ENCODE measurements around the gene CFB.

Gene CFB

GRCh38 chr6:31943742-31944141 lies 2.2 kb upstream of the CFB start:
- H3K4me1 ChIP-seq (ENCODE audit: control insufficient read depth, insufficient read depth, low read length) = peaks cover 6% of the 10 kb centered on the region
- no peak overlapping the region for H3K4me3 ChIP-seq (ENCODE audit: low read depth, low read length)
- H3K9me3 ChIP-seq (ENCODE audit: control insufficient read depth, insufficient read depth, low read length) = no peaks in the 10 kb centered on the region
- no peak overlapping the region for H3K9ac ChIP-seq (ENCODE audit: low read depth, low read length)
- H3K36me3 ChIP-seq (ENCODE audit: control insufficient read depth, insufficient read depth, low read length) = no peaks in the 10 kb centered on the region
- H3K27me3 ChIP-seq (ENCODE audit: control insufficient read depth, insufficient read depth, low read length) = peaks cover 3% of the 10 kb centered on the region

- no peaks in the 10 kb centered on the region for H3K9me3 ChIP-seq (ENCODE audit: control insufficient read depth, insufficient read depth, low read length)
- H3K4me3 ChIP-seq (ENCODE audit: low read depth, low read length) = no peak overlapping the region
- H3K36me3 ChIP-seq (ENCODE audit: control insufficient read depth, insufficient read depth, low read length) = no peaks in the 10 kb centered on the region
- H3K9ac ChIP-seq (ENCODE audit: low read depth, low read length) = no peak overlapping the region
- peaks cover 5% of the 10 kb centered on the region for H3K4me1 ChIP-seq (ENCODE audit: control insufficient read depth, insufficient read depth, low read length)
- H3K27me3 ChIP-seq (ENCODE audit: control insufficient read depth, insufficient read depth, low read length) = peaks cover 3% of the 10 kb centered on the region
These were observed 765 bp upstream of the CFB start for GRCh38 chr6:31945154-31945506.

DNA sequence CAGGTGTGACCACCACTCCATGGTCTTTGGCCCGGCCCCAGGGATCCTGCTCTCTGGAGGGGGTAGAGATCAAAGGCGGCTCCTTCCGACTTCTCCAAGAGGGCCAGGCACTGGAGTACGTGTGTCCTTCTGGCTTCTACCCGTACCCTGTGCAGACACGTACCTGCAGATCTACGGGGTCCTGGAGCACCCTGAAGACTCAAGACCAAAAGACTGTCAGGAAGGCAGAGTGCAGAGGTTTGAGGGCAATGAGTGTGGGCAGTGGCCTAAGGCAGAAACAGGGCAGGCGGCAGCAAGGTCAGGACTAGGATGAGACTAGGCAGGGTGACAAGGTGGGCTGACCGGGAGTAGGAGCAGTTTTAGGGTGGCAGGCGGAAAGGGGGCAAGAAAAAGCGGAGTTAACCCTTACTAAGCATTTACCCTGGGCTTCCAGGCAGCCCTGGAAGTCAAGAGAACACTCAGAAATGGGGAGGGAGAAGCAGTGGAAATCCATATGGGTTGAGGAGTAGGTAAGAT lies 533 bp downstream of the CFB start:
- Histone ChIP-seq H3K4me1 (ENCODE audit: control insufficient read depth, insufficient read depth, low read length) (peaks cover 2% of the 10 kb centered on the region), H3K9ac (ENCODE audit: low read depth, low read length) (no peak overlapping the region)

GRCh38 chr6:31947070-31947675 lies 1.3 kb downstream of the CFB start:
- peaks cover 3% of the 10 kb centered on the region for H3K27me3 ChIP-seq (ENCODE audit: control insufficient read depth, insufficient read depth, low read length)
- H3K36me3 ChIP-seq (ENCODE audit: control insufficient read depth, insufficient read depth, low read length) = peaks cover 11% of the 10 kb centered on the region
- no peak overlapping the region for H3K9ac ChIP-seq (ENCODE audit: low read depth, low read length)
- H3K4me3 ChIP-seq (ENCODE audit: low read depth, low read length) = no peak overlapping the region
- no peaks in the 10 kb centered on the region for H3K9me3 ChIP-seq (ENCODE audit: control insufficient read depth, insufficient read depth, low read length)
- peaks cover 2% of the 10 kb centered on the region for H3K4me1 ChIP-seq (ENCODE audit: control insufficient read depth, insufficient read depth, low read length)

More for the DNA sequence above, 533 bp downstream of the CFB start:
- H3K27me3 ChIP-seq (ENCODE audit: control insufficient read depth, insufficient read depth, low read length) = peaks cover 3% of the 10 kb centered on the region
- peaks cover 4% of the 10 kb centered on the region for H3K36me3 ChIP-seq (ENCODE audit: control insufficient read depth, insufficient read depth, low read length)
- H3K4me3 ChIP-seq (ENCODE audit: low read depth, low read length) = no peak overlapping the region
- no peaks in the 10 kb centered on the region for H3K9me3 ChIP-seq (ENCODE audit: control insufficient read depth, insufficient read depth, low read length)

- Histone ChIP-seq H3K9ac (ENCODE audit: low read depth, low read length) (no peak overlapping the region), H3K9me3 (ENCODE audit: control insufficient read depth, insufficient read depth, low read length) (no peaks in the 10 kb centered on the region), H3K4me3 (ENCODE audit: low read depth, low read length) (no peak overlapping the region), H3K27me3 (ENCODE audit: control insufficient read depth, insufficient read depth, low read length) (peaks cover 3% of the 10 kb centered on the region), H3K36me3 (ENCODE audit: control insufficient read depth, insufficient read depth, low read length) (peaks cover 15% of the 10 kb centered on the region), H3K4me1 (ENCODE audit: control insufficient read depth, insufficient read depth, low read length) (peaks cover 2% of the 10 kb centered on the region)
These were observed 2.0 kb downstream of the CFB start for GRCh38 chr6:31947864-31948263.

DNA sequence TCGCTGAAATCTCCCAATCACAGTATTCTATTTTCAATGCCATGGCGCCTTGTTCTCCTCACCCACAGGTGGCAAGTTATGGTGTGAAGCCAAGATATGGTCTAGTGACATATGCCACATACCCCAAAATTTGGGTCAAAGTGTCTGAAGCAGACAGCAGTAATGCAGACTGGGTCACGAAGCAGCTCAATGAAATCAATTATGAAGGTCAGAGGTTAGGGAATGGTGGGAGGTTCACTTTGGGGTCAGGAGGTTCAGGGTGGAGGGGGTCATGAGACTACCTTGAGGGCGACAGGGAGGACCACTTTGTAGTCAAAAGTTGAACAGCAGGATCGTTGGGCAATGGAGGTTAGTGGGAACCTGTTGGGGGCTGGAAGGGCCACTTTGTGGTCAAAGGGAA lies 2.4 kb downstream of the CFB start:
- Histone ChIP-seq H3K36me3 (ENCODE audit: control insufficient read depth, insufficient read depth, low read length) (peaks cover 19% of the 10 kb centered on the region), H3K27me3 (ENCODE audit: control insufficient read depth, insufficient read depth, low read length) (peaks cover 3% of the 10 kb centered on the region), H3K9ac (ENCODE audit: low read depth, low read length) (no peak overlapping the region), H3K4me1 (ENCODE audit: control insufficient read depth, insufficient read depth, low read length) (peaks cover 2% of the 10 kb centered on the region), H3K9me3 (ENCODE audit: control insufficient read depth, insufficient read depth, low read length) (no peaks in the 10 kb centered on the region), H3K4me3 (ENCODE audit: low read depth, low read length) (no peak overlapping the region)

DNA sequence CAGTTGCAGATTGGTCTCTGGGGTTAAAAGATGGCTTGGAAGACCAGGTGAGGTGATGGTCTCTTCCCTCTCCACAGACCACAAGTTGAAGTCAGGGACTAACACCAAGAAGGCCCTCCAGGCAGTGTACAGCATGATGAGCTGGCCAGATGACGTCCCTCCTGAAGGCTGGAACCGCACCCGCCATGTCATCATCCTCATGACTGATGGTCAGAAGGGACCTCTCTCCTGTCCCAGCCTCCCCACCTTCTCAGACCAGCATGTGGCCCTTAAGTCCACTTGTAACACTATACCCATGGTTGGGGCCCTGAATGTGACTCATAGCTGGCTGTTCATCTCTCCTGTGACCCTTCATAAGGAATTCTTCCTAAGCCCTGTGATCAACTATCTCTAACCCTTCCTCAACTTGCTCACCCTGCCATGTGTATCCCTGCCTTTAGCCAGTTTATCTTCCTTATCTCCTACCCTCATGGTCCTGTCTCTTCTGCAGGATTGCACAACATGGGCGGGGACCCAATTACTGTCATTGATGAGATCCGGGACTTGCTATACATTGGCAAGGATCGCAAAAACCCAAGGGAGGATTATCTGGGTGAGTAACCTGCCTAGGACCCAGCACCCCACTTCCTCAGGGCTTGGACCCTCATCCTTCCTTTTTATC lies 3.0 kb downstream of the CFB start:
- H3K4me3 ChIP-seq (ENCODE audit: low read depth, low read length) = no peak overlapping the region
- H3K27me3 ChIP-seq (ENCODE audit: control insufficient read depth, insufficient read depth, low read length) = peaks cover 3% of the 10 kb centered on the region
- peaks cover 25% of the 10 kb centered on the region for H3K36me3 ChIP-seq (ENCODE audit: control insufficient read depth, insufficient read depth, low read length)
- no peak overlapping the region for H3K9ac ChIP-seq (ENCODE audit: low read depth, low read length)
- peaks cover 2% of the 10 kb centered on the region for H3K4me1 ChIP-seq (ENCODE audit: control insufficient read depth, insufficient read depth, low read length)
- H3K9me3 ChIP-seq (ENCODE audit: control insufficient read depth, insufficient read depth, low read length) = no peaks in the 10 kb centered on the region

GRCh38 chr6:31949926-31950548 lies 4.1 kb downstream of the CFB start:
- no peaks in the 10 kb centered on the region for H3K9me3 ChIP-seq (ENCODE audit: control insufficient read depth, insufficient read depth, low read length)
- H3K4me1 ChIP-seq (ENCODE audit: control insufficient read depth, insufficient read depth, low read length) = peaks cover 2% of the 10 kb centered on the region
- H3K27me3 ChIP-seq (ENCODE audit: control insufficient read depth, insufficient read depth, low read length) = no peaks in the 10 kb centered on the region
- H3K4me3 ChIP-seq (ENCODE audit: low read depth, low read length) = no peak overlapping the region
- H3K36me3 ChIP-seq (ENCODE audit: control insufficient read depth, insufficient read depth, low read length) = peaks cover 36% of the 10 kb centered on the region
- H3K9ac ChIP-seq (ENCODE audit: low read depth, low read length) = no peak overlapping the region

DNA sequence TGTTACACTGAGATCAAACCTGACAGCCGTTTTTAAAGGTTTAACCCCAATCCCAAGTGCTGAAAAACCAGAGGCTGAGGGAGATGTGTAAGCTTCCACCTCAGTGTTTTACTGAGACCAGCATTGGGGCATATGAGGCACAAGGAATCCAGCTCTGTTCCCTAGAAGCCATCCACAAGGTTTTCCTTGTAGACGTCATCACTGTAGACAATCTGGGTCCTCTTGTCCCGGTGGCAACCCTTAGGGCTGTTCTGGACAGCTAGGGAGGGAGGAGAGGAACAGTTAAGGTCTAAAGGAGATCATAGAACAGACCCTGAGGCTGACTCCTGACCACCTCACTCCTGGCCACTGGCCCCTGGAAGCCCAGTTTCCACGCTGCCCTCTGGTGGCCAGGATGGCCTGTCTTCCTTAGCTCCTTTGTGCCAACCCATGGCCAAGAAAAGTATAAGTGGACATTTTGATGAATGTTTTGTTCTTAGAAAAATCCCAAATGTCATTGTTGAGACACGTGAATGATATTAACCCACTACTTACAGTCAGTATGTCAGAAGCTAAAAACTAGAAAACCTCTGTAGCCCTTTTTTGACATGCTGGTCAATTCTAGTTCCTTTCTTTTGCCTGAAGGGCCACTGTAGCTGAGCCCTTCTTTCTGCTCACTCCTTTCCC lies 6.4 kb downstream of the CFB start:
- H3K4me1 ChIP-seq (ENCODE audit: control insufficient read depth, insufficient read depth, low read length) = no peaks in the 10 kb centered on the region
- peaks cover 43% of the 10 kb centered on the region for H3K36me3 ChIP-seq (ENCODE audit: control insufficient read depth, insufficient read depth, low read length)
- H3K9ac ChIP-seq (ENCODE audit: low read depth, low read length) = no peak overlapping the region
- H3K4me3 ChIP-seq (ENCODE audit: low read depth, low read length) = no peak overlapping the region
- no peaks in the 10 kb centered on the region for H3K27me3 ChIP-seq (ENCODE audit: control insufficient read depth, insufficient read depth, low read length)
- no peaks in the 10 kb centered on the region for H3K9me3 ChIP-seq (ENCODE audit: control insufficient read depth, insufficient read depth, low read length)

- H3K27me3 ChIP-seq (ENCODE audit: control insufficient read depth, insufficient read depth, low read length) = no peaks in the 10 kb centered on the region
- H3K9me3 ChIP-seq (ENCODE audit: control insufficient read depth, insufficient read depth, low read length) = no peaks in the 10 kb centered on the region
- peaks cover 43% of the 10 kb centered on the region for H3K36me3 ChIP-seq (ENCODE audit: control insufficient read depth, insufficient read depth, low read length)
- H3K9ac ChIP-seq (ENCODE audit: low read depth, low read length) = no peak overlapping the region
- H3K4me3 ChIP-seq (ENCODE audit: low read depth, low read length) = no peak overlapping the region
- H3K4me1 ChIP-seq (ENCODE audit: control insufficient read depth, insufficient read depth, low read length) = no peaks in the 10 kb centered on the region
These were observed 7.0 kb downstream of the CFB start for GRCh38 chr6:31952890-31953289.

DNA sequence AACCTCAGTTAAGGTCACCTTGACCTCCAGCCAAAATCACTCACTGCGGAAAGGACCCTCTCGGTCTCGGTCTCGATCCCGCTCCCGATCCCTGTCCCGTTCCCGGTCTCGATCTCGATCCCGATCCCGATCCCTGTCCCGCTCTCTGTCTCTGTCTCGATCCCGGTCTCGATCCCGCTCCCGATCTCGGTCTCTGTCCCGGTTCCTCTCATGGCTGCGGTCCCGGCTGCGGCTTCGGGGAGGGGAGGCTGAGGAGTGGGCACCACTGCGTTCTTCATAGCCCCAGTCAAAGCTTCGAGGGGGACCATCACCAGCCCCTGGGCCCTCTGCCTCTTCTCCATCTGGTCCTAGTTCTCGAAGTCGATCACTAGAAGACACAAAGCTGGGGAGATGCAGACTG lies 8.6 kb downstream of the CFB start:
- H3K9ac ChIP-seq (ENCODE audit: low read depth, low read length) = no peak overlapping the region
- no peaks in the 10 kb centered on the region for H3K9me3 ChIP-seq (ENCODE audit: control insufficient read depth, insufficient read depth, low read length)
- no peaks in the 10 kb centered on the region for H3K27me3 ChIP-seq (ENCODE audit: control insufficient read depth, insufficient read depth, low read length)
- H3K36me3 ChIP-seq (ENCODE audit: control insufficient read depth, insufficient read depth, low read length) = peaks cover 43% of the 10 kb centered on the region
- H3K4me1 ChIP-seq (ENCODE audit: control insufficient read depth, insufficient read depth, low read length) = no peaks in the 10 kb centered on the region
- H3K4me3 ChIP-seq (ENCODE audit: low read depth, low read length) = no peak overlapping the region
